PC-3 (cell line): ENCODE data around the gene SPCS3.
"Not testable (repeated sequence)": the region's sequence is repeated elsewhere in the genome, so short reads cannot be mapped to it uniquely, and the experiment has no call there.

Experiments used
- EZH2 ChIP-seq: fragments of 300-600 bp; sonication (generic); IDR thresholded peaks from one replicate; pipeline ENCODE4 v1.6.1; 2017; ENCODE audit warnings: antibody characterized with exemption, mild to moderate bottlenecking, low read length; ENCODE audit not compliant: unreplicated experiment
- TF ChIP-seq, protein P1 (sequence below): fragments of 300-600 bp; sonication (generic); conservative IDR thresholded peaks from 2 replicates; pipeline ENCODE4 v1.5.1; 2017; ENCODE audit warnings: antibody characterized with exemption, low read depth, mild to moderate bottlenecking, low read length

DNA sequence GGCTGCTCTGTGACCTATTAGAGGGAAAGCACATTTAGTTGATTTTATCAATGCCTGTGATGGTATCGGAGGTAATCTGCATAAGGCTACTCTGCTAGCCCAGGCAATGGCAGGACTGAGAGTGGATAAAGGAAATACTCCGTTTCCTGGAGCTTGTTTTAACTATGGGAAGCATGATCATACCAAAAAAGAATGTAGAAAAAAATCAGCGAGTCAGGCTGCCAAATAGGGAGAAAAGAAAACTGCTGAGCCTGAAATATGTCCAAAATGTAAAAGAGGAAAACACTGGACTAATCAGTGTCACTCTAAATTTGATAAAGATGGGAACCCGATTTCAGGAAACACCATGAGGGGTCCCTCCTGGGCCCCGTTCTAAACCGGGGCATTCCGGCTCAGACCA, 25.6 kb downstream of the SPCS3 start:
- TF ChIP-seq, protein P1, sequence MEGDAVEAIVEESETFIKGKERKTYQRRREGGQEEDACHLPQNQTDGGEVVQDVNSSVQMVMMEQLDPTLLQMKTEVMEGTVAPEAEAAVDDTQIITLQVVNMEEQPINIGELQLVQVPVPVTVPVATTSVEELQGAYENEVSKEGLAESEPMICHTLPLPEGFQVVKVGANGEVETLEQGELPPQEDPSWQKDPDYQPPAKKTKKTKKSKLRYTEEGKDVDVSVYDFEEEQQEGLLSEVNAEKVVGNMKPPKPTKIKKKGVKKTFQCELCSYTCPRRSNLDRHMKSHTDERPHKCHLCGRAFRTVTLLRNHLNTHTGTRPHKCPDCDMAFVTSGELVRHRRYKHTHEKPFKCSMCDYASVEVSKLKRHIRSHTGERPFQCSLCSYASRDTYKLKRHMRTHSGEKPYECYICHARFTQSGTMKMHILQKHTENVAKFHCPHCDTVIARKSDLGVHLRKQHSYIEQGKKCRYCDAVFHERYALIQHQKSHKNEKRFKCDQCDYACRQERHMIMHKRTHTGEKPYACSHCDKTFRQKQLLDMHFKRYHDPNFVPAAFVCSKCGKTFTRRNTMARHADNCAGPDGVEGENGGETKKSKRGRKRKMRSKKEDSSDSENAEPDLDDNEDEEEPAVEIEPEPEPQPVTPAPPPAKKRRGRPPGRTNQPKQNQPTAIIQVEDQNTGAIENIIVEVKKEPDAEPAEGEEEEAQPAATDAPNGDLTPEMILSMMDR, result not testable (repeated sequence)
- TF ChIP-seq EZH2, result not testable (repeated sequence)
